GM18519 (cell line): ENCODE data around the gene PACRG.

Experiments
- ATAC-seq: cut with Tn5 transposase; IDR thresholded peaks from one replicate; pipeline ENCODE4 v1.9.1; 2021; ENCODE audit warnings: mild to moderate bottlenecking, moderate library complexity; ENCODE audit not compliant: unreplicated experiment, low FRiP score

PACRG gene

GRCh38 chr6:163320804-163321203 is 593.0 kb downstream of the PACRG start:
- no peak for ATAC-seq

- ATAC-seq: no peak
Measured at GRCh38 chr6:163321717-163322116, 593.9 kb downstream of the PACRG start.

GRCh38 chr6:163323274-163323673 is 595.5 kb downstream of the PACRG start:
- ATAC-seq: no peak

- ATAC-seq: no peak
Measured at GRCh38 chr6:163323705-163324104, 595.9 kb downstream of the PACRG start.

GRCh38 chr6:163324326-163324687 is 596.5 kb downstream of the PACRG start:
- no peak for ATAC-seq

- ATAC-seq: no peak
Measured at GRCh38 chr6:163324688-163325389, 597.1 kb downstream of the PACRG start.

GRCh38 chr6:163325390-163325784 is 597.6 kb downstream of the PACRG start:
- ATAC-seq: no peak

GRCh38 chr6:163327165-163327880 is 599.5 kb downstream of the PACRG start:
- ATAC-seq: no peak

GRCh38 chr6:163327921-163328320 is 600.1 kb downstream of the PACRG start:
- ATAC-seq: no peak

- ATAC-seq: no peak
Measured at GRCh38 chr6:163328411-163328810, 600.6 kb downstream of the PACRG start.

GRCh38 chr6:163329991-163330390 is 602.2 kb downstream of the PACRG start:
- ATAC-seq: no peak

GRCh38 chr6:163331245-163331644 is 603.5 kb downstream of the PACRG start:
- no peak for ATAC-seq

- no peak for ATAC-seq
Measured at GRCh38 chr6:163332575-163332974, 604.8 kb downstream of the PACRG start.

- ATAC-seq: no peak
Measured at GRCh38 chr6:163333038-163333437, 605.3 kb downstream of the PACRG start.

- no peak for ATAC-seq
Measured at GRCh38 chr6:163333701-163334663, 606.2 kb downstream of the PACRG start.

GRCh38 chr6:163335056-163335455 is 607.3 kb downstream of the PACRG start:
- ATAC-seq: no peak

- no peak for ATAC-seq
Measured at GRCh38 chr6:163335671-163336545, 608.1 kb downstream of the PACRG start.

GRCh38 chr6:163336961-163337360 is 609.2 kb downstream of the PACRG start:
- no peak for ATAC-seq

- ATAC-seq: no peak
Measured at GRCh38 chr6:163337958-163338357, 610.2 kb downstream of the PACRG start.
